ENCODE results near the gene SULF2.

SULF2 gene

GRCh38 chr20:47642624-47643023 is 142.7 kb downstream of the SULF2 start:
- DNase-seq (ENCODE audit: low spot score): no peak

- no peak for DNase-seq (ENCODE audit: low spot score)
Measured at GRCh38 chr20:47642118-47642517, 143.2 kb downstream of the SULF2 start.

GRCh38 chr20:47638851-47639250 is 146.4 kb downstream of the SULF2 start:
- DNase-seq (ENCODE audit: low spot score): no peak

GRCh38 chr20:47635256-47635655 is 150.0 kb downstream of the SULF2 start:
- DNase-seq (ENCODE audit: low spot score): no peak

- DNase-seq (ENCODE audit: low spot score): no peak
Measured at GRCh38 chr20:47631078-47631477, 154.2 kb downstream of the SULF2 start.

- no peak for DNase-seq (ENCODE audit: low spot score)
Measured at GRCh38 chr20:47629907-47630306, 155.4 kb downstream of the SULF2 start.

- no peak for DNase-seq (ENCODE audit: low spot score)
Measured at GRCh38 chr20:47627540-47627939, 157.7 kb downstream of the SULF2 start.

- DNase-seq (ENCODE audit: low spot score): no peak
Measured at GRCh38 chr20:47623206-47623605, 162.1 kb downstream of the SULF2 start.

- DNase-seq (ENCODE audit: low spot score): no peak
Measured at GRCh38 chr20:47622118-47622665, 163.1 kb downstream of the SULF2 start.

- peak; percentile 83 for DNase-seq (ENCODE audit: low spot score)
Measured at GRCh38 chr20:47620808-47621805, 164.2 kb downstream of the SULF2 start.

- DNase-seq (ENCODE audit: low spot score): no peak
Measured at GRCh38 chr20:47618479-47618878, 166.8 kb downstream of the SULF2 start.

GRCh38 chr20:47614703-47615309 is 170.5 kb downstream of the SULF2 start:
- DNase-seq (ENCODE audit: low spot score): no peak

GRCh38 chr20:47612670-47613069 is 172.6 kb downstream of the SULF2 start:
- DNase-seq (ENCODE audit: low spot score): no peak

GRCh38 chr20:47611785-47612184 is 173.5 kb downstream of the SULF2 start:
- no peak for DNase-seq (ENCODE audit: low spot score)

GRCh38 chr20:47610945-47611250 is 174.4 kb downstream of the SULF2 start:
- no peak for DNase-seq (ENCODE audit: low spot score)

GRCh38 chr20:47610247-47610944 is 174.9 kb downstream of the SULF2 start:
- peak; percentile 94 for DNase-seq (ENCODE audit: low spot score)

- DNase-seq (ENCODE audit: low spot score): no peak
Measured at GRCh38 chr20:47609001-47609400, 176.3 kb downstream of the SULF2 start.

Measured in RKO (cell line).